Measurements from ENCODE around the gene SEMA3D. TPM values are rescaled to one million over a fixed set of nuclear protein-coding genes. Genes with fewer than 3 reads are reported as not detected.

Gene SEMA3D
- total RNA-seq, 1 donor from 2014 or later = 18.8 TPM

GRCh38 chr7:85038466-85038865 is 148.4 kb downstream of the SEMA3D start:
- DNase-seq (ENCODE audit: low read depth in 2 of 2) = no peak

GRCh38 chr7:85033263-85033662 is 153.6 kb downstream of the SEMA3D start:
- DNase-seq (ENCODE audit: low read depth in 2 of 2) = no peak

- no peak for DNase-seq (ENCODE audit: low read depth in 2 of 2)
These were observed 155.4 kb downstream of the SEMA3D start for GRCh38 chr7:85031475-85031874.

GRCh38 chr7:85030893-85031292 is 156.0 kb downstream of the SEMA3D start:
- peak; percentile 31 to 63 for DNase-seq (ENCODE audit: low read depth in 2 of 2)

GRCh38 chr7:85025312-85025756 is 161.5 kb downstream of the SEMA3D start:
- peak; percentile 45 to 91 for DNase-seq (ENCODE audit: low read depth in 2 of 2)

GRCh38 chr7:85023916-85024315 is 162.9 kb downstream of the SEMA3D start:
- DNase-seq (ENCODE audit: low read depth in 2 of 2) = no peak

- peak; percentile 64 to 77 for DNase-seq (ENCODE audit: low read depth in 2 of 2)
These were observed 163.7 kb downstream of the SEMA3D start for GRCh38 chr7:85023066-85023712.

GRCh38 chr7:85022064-85022697 is 164.7 kb downstream of the SEMA3D start:
- no peak for DNase-seq (ENCODE audit: low read depth in 2 of 2)

GRCh38 chr7:85021101-85021704 is 165.7 kb downstream of the SEMA3D start:
- DNase-seq (ENCODE audit: low read depth in 2 of 2) = peak; percentile 51 to 63

GRCh38 chr7:85019778-85020177 is 167.1 kb downstream of the SEMA3D start:
- no peak for DNase-seq (ENCODE audit: low read depth in 2 of 2)

GRCh38 chr7:85019176-85019575 is 167.7 kb downstream of the SEMA3D start:
- DNase-seq (ENCODE audit: low read depth in 2 of 2) = no peak

GRCh38 chr7:85018498-85018897 is 168.4 kb downstream of the SEMA3D start:
- DNase-seq (ENCODE audit: low read depth in 2 of 2) = no peak

GRCh38 chr7:85016286-85016685 is 170.6 kb downstream of the SEMA3D start:
- DNase-seq (ENCODE audit: low read depth in 2 of 2) = no peak

- no peak for DNase-seq (ENCODE audit: low read depth in 2 of 2)
These were observed 171.8 kb downstream of the SEMA3D start for GRCh38 chr7:85014936-85015660.

GRCh38 chr7:85011127-85011526 is 175.7 kb downstream of the SEMA3D start:
- no peak for DNase-seq (ENCODE audit: low read depth in 2 of 2)

- DNase-seq (ENCODE audit: low read depth in 2 of 2) = no peak
These were observed 176.6 kb downstream of the SEMA3D start for GRCh38 chr7:85010306-85010705.

GRCh38 chr7:85006754-85007153 is 180.1 kb downstream of the SEMA3D start:
- no peak for DNase-seq (ENCODE audit: low read depth in 2 of 2)

- no peak for DNase-seq (ENCODE audit: low read depth in 2 of 2)
These were observed 182.5 kb downstream of the SEMA3D start for GRCh38 chr7:85004402-85004801.

GRCh38 chr7:85001495-85002345 is 185.1 kb downstream of the SEMA3D start:
- DNase-seq (ENCODE audit: low read depth in 2 of 2) = peak; percentile 38 to 65

GRCh38 chr7:85000735-85001350 is 186.0 kb downstream of the SEMA3D start:
- peak in 1 of 2 donors; percentile 34 for DNase-seq (ENCODE audit: low read depth in 2 of 2)

GRCh38 chr7:84999450-84999849 is 187.4 kb downstream of the SEMA3D start:
- DNase-seq (ENCODE audit: low read depth in 2 of 2) = no peak
